SK-N-SH treated with all-trans-retinoic acid at 6 μM for 48 hours (cell line): ENCODE results near the gene ABCF2.

Experiments
- ATAC-seq: fragments of 200-7000 bp; cut with Tn5 transposase; 3 replicates; pipeline ENCODE4 v1.9.1; 2020; ENCODE audit warnings: mild to moderate bottlenecking, moderate library complexity
- ARNTL ChIP-seq: fragments of 450-650 bp; formaldehyde crosslinking; IDR thresholded peaks from 2 replicates; pipeline ENCODE4 v1.5.0; 2020; ENCODE audit warnings: low read depth, mild to moderate bottlenecking, moderate library complexity, borderline replicate concordance
- BACH2 ChIP-seq: fragments of 250-450 bp; sonication (Bioruptor Pico); IDR thresholded peaks from 2 replicates; pipeline ENCODE4 v1.9.0; 2021; ENCODE audit warnings: mild to moderate bottlenecking, borderline replicate concordance
- CSRNP3 ChIP-seq: fragments of 250-450 bp; sonication (Bioruptor Pico); IDR thresholded peaks from 2 replicates; pipeline ENCODE4 v1.5.1; 2021; ENCODE audit warnings: mild to moderate bottlenecking, moderate library complexity
- ESRRG ChIP-seq: fragments of 250-450 bp; sonication (Bioruptor Pico); IDR thresholded peaks from 2 replicates; pipeline ENCODE4 v1.6.1; 2021; ENCODE audit warnings: mild to moderate bottlenecking
- GLIS3 ChIP-seq: fragments of 250-450 bp; sonication (Bioruptor Pico); IDR thresholded peaks from 2 replicates; pipeline ENCODE4 v1.5.0; 2020; ENCODE audit warnings: mild to moderate bottlenecking, moderate library complexity
- OSR1 ChIP-seq: fragments of 250-450 bp; sonication (Bioruptor Pico); IDR thresholded peaks from 2 replicates; pipeline ENCODE4 v1.8.0; 2022; ENCODE audit warnings: moderate library complexity, mild to moderate bottlenecking, inconsistent platforms
- PATZ1 ChIP-seq: fragments of 250-450 bp; sonication (Bioruptor Pico); IDR thresholded peaks from 2 replicates; pipeline ENCODE4 v1.8.0; 2020; ENCODE audit warnings: mild to moderate bottlenecking, moderate library complexity, borderline replicate concordance
- PPARA ChIP-seq: fragments of 250-450 bp; sonication (Bioruptor Pico); IDR thresholded peaks from 2 replicates; pipeline ENCODE4 v1.5.0; 2020; ENCODE audit warnings: mild to moderate bottlenecking, borderline replicate concordance
- RARB ChIP-seq: fragments of 250-450 bp; sonication (Bioruptor Pico); IDR thresholded peaks from 2 replicates; pipeline ENCODE4 v1.8.0; 2021; ENCODE audit warnings: mild to moderate bottlenecking, moderate library complexity
- SNAI2 ChIP-seq: fragments of 250-450 bp; sonication (Bioruptor Pico); IDR thresholded peaks from 2 replicates; pipeline ENCODE4 v1.5.0; 2020; ENCODE audit warnings: mild to moderate bottlenecking, moderate library complexity
- TCF4 ChIP-seq: fragments of 250-450 bp; sonication (Bioruptor Pico); IDR thresholded peaks from 2 replicates; pipeline ENCODE4 v1.8.0; 2021; ENCODE audit warnings: mild to moderate bottlenecking, moderate library complexity, borderline replicate concordance
- TOX ChIP-seq: fragments of 250-450 bp; sonication (Bioruptor Pico); IDR thresholded peaks from 2 replicates; pipeline ENCODE4 v1.8.0; 2021; ENCODE audit warnings: mild to moderate bottlenecking, moderate library complexity, borderline replicate concordance
- TSHZ2 ChIP-seq: fragments of 250-450 bp; sonication (Bioruptor Pico); IDR thresholded peaks from 2 replicates; pipeline ENCODE4 v1.5.0; 2020; ENCODE audit warnings: mild to moderate bottlenecking, moderate library complexity
- ZC3H10 ChIP-seq: fragments of 250-450 bp; sonication (Bioruptor Pico); IDR thresholded peaks from 2 replicates; pipeline ENCODE4 v1.5.1; 2021; ENCODE audit warnings: mild to moderate bottlenecking, moderate library complexity
- ZFP3 ChIP-seq: fragments of 250-450 bp; sonication (Bioruptor Pico); IDR thresholded peaks from 2 replicates; pipeline ENCODE4 v1.5.0; 2020; ENCODE audit warnings: mild to moderate bottlenecking, moderate library complexity
- ZNF565 ChIP-seq: fragments of 450-650 bp; formaldehyde crosslinking; conservative IDR thresholded peaks from 2 replicates; pipeline ENCODE4 v1.5.0; 2020; ENCODE audit warnings: low read depth, mild to moderate bottlenecking, moderate library complexity
- ZNF70 ChIP-seq: fragments of 450-650 bp; formaldehyde crosslinking; IDR thresholded peaks from 2 replicates; pipeline ENCODE4 v1.5.0; 2020; ENCODE audit warnings: mild to moderate bottlenecking, moderate library complexity
- TF ChIP-seq, protein P1 (sequence below): fragments of 250-450 bp; sonication (Bioruptor Pico); IDR thresholded peaks from 2 replicates; pipeline ENCODE4 v1.8.0; 2021; ENCODE audit warnings: low read depth, mild to moderate bottlenecking, moderate library complexity, borderline replicate concordance
- TF ChIP-seq, protein P2 (sequence below): fragments of 250-450 bp; sonication (Bioruptor Pico); IDR thresholded peaks from 2 replicates; pipeline ENCODE4 v1.5.1; 2020; ENCODE audit warnings: low read depth, mild to moderate bottlenecking, moderate library complexity

Gene ABCF2

GRCh38 chr7:151254316-151254715 lies 27.3 kb upstream of the ABCF2 start:
- ATAC-seq: no peak
- TF ChIP-seq TOX (CRISPR knock-in tag): no peak
- TF ChIP-seq, protein P1, sequence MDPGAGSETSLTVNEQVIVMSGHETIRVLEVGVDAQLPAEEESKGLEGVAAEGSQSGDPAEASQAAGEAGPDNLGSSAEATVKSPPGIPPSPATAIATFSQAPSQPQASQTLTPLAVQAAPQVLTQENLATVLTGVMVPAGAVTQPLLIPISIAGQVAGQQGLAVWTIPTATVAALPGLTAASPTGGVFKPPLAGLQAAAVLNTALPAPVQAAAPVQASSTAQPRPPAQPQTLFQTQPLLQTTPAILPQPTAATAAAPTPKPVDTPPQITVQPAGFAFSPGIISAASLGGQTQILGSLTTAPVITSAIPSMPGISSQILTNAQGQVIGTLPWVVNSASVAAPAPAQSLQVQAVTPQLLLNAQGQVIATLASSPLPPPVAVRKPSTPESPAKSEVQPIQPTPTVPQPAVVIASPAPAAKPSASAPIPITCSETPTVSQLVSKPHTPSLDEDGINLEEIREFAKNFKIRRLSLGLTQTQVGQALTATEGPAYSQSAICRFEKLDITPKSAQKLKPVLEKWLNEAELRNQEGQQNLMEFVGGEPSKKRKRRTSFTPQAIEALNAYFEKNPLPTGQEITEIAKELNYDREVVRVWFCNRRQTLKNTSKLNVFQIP (CRISPR knock-in tag): no peak
- TF ChIP-seq TCF4 (CRISPR knock-in tag): no peak
- no peak for TF ChIP-seq BACH2 (CRISPR knock-in tag)
- no peak for TF ChIP-seq RARB (CRISPR knock-in tag)
- no peak for TF ChIP-seq ARNTL
- TF ChIP-seq GLIS3 (CRISPR knock-in tag): no peak
- no peak for TF ChIP-seq ZNF70
- no peak for TF ChIP-seq ZC3H10 (CRISPR knock-in tag)

- no peak for ATAC-seq
- TF ChIP-seq ZFP3 (no peak), ZC3H10 (CRISPR knock-in tag) (no peak), PPARA (CRISPR knock-in tag) (no peak), RARB (CRISPR knock-in tag) (no peak), PATZ1 (CRISPR knock-in tag) (no peak), CSRNP3 (CRISPR knock-in tag) (no peak), ZNF70 (no peak), BACH2 (CRISPR knock-in tag) (no peak), ARNTL (no peak), TSHZ2 (CRISPR knock-in tag) (no peak), ZNF565 (CRISPR knock-in tag) (no peak), OSR1 (CRISPR knock-in tag) (no peak), ESRRG (CRISPR knock-in tag) (no peak)
- TF ChIP-seq, protein P1 (CRISPR knock-in tag): no peak
- TF ChIP-seq, protein P2, sequence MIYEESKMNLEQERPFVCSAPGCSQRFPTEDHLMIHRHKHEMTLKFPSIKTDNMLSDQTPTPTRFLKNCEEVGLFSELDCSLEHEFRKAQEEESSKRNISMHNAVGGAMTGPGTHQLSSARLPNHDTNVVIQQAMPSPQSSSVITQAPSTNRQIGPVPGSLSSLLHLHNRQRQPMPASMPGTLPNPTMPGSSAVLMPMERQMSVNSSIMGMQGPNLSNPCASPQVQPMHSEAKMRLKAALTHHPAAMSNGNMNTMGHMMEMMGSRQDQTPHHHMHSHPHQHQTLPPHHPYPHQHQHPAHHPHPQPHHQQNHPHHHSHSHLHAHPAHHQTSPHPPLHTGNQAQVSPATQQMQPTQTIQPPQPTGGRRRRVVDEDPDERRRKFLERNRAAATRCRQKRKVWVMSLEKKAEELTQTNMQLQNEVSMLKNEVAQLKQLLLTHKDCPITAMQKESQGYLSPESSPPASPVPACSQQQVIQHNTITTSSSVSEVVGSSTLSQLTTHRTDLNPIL (CRISPR knock-in tag): no peak
These were observed 26.1 kb upstream of the ABCF2 start for GRCh38 chr7:151252961-151253711.

- ATAC-seq: no peak
- TF ChIP-seq TSHZ2 (CRISPR knock-in tag) (no peak), ZNF70 (0 out of 2 replicates have a peak, but pooled peaks have one; percentile 24), GLIS3 (CRISPR knock-in tag) (no peak), SNAI2 (CRISPR knock-in tag) (no peak), TCF4 (CRISPR knock-in tag) (no peak)
These were observed 25.5 kb upstream of the ABCF2 start for GRCh38 chr7:151252561-151252835.
